Liver (tissue), 9 donors: Measurements from ENCODE around the gene PPID. TPM values are rescaled to one million over a fixed set of nuclear protein-coding genes. Genes with fewer than 3 reads are reported as not detected.
A peak's percentile ranks its signal among the peaks of the same experiment; 100 is the strongest.

Experiments used
- DNase-seq: peaks from one replicate; pipeline ENCODE4 v3.0.0-alpha.2; 2017; ENCODE audit warnings: low spot score
- H3K27ac ChIP-seq, 2 donors: one replicate each; pipeline ENCODE4 v1.7.0; 2013; ENCODE audit warnings: inconsistent platforms in 2 of 2, low read length in 2 of 2, control low read depth in 1 of 2, low read depth in 1 of 2, mild to moderate bottlenecking in 1 of 2
- H3K27me3 ChIP-seq, 4 donors: one replicate each; pipeline versions ENCODE4 v1.6.1 to v1.7.0; 2013; ENCODE audit warnings: low read length in 3 of 4, inconsistent platforms in 1 of 4, mild to moderate bottlenecking in 1 of 4, moderate library complexity in 1 of 4; ENCODE audit not compliant: control insufficient read depth in 4 of 4, insufficient read depth in 4 of 4
- H3K36me3 ChIP-seq, 4 donors: one replicate each; pipeline versions ENCODE4 v1.6.1 to v1.7.0; 2013; ENCODE audit warnings: low read length in 3 of 4, mild to moderate bottlenecking in 3 of 4, low read depth in 1 of 4, moderate library complexity in 1 of 4; ENCODE audit not compliant: control insufficient read depth in 4 of 4, insufficient read depth in 3 of 4
- H3K4me1 ChIP-seq, 4 donors: one replicate each; pipeline versions ENCODE4 v1.6.1 to v1.7.0; 2013; ENCODE audit warnings: low read length in 3 of 4, mild to moderate bottlenecking in 3 of 4, moderate library complexity in 1 of 4; ENCODE audit not compliant: control insufficient read depth in 4 of 4, insufficient read depth in 4 of 4
- H3K4me3 ChIP-seq, 3 donors: one replicate each; pipeline versions ENCODE4 v1.6.1 to v1.7.0; 2013; ENCODE audit warnings: low read length in 3 of 3, control low read depth in 1 of 3, low read depth in 1 of 3, mild to moderate bottlenecking in 1 of 3
- H3K9ac ChIP-seq, 2 donors: one replicate each; pipeline ENCODE4 v1.7.0; 2013; ENCODE audit warnings: low read length in 2 of 2, mild to moderate bottlenecking in 2 of 2, moderate library complexity in 2 of 2, control low read depth in 1 of 2, low read depth in 1 of 2
- H3K9me3 ChIP-seq, 4 donors: one replicate each; pipeline versions ENCODE4 v1.6.1 to v1.7.0; 2013; ENCODE audit warnings: low read length in 3 of 4; ENCODE audit not compliant: control insufficient read depth in 4 of 4
- EGR1 ChIP-seq, 2 donors: IDR thresholded peaks; 2 replicates each; pipeline ENCODE4 v1.6.1; 2016 to 2018; ENCODE audit warnings: antibody characterized with exemption in 2 of 2, low read depth in 2 of 2
- FOXA1 ChIP-seq: IDR thresholded peaks from 2 replicates; pipeline ENCODE4 v1.6.1; 2016; ENCODE audit warnings: antibody characterized with exemption
- FOXA2 ChIP-seq: IDR thresholded peaks from 2 replicates; pipeline ENCODE4 v1.6.1; 2016; ENCODE audit warnings: antibody characterized with exemption
- GABPA ChIP-seq, 2 donors: IDR thresholded peaks in 1 of 2; conservative IDR thresholded peaks in 1 of 2; 2 replicates each; pipeline ENCODE4 v1.6.1; 2016; ENCODE audit warnings: antibody characterized with exemption in 2 of 2, mild to moderate bottlenecking in 1 of 2, moderate library complexity in 1 of 2
- HNF4A ChIP-seq, 2 donors: conservative IDR thresholded peaks; 2 replicates each; pipeline ENCODE4 v1.6.1; 2016; ENCODE audit warnings: antibody characterized with exemption in 2 of 2, mild to moderate bottlenecking in 2 of 2
- HNF4G ChIP-seq: IDR thresholded peaks from 2 replicates; pipeline ENCODE4 v1.6.1; 2016; ENCODE audit warnings: antibody characterized with exemption
- JUND ChIP-seq, 2 donors: IDR thresholded peaks; 2 replicates each; pipeline ENCODE4 v1.6.1; 2016; ENCODE audit warnings: antibody characterized with exemption in 2 of 2
- NR2F2 ChIP-seq: IDR thresholded peaks from 2 replicates; pipeline ENCODE4 v1.6.1; 2016; ENCODE audit warnings: antibody characterized with exemption
- RAD21 ChIP-seq, 2 donors: IDR thresholded peaks; 2 replicates each; pipeline ENCODE4 v1.6.1; 2016; ENCODE audit warnings: antibody characterized with exemption in 2 of 2, mild to moderate bottlenecking in 2 of 2
- RXRA ChIP-seq, 2 donors: IDR thresholded peaks; 2 replicates each; pipeline ENCODE4 v1.6.1; 2017 to 2018; ENCODE audit warnings: antibody characterized with exemption in 2 of 2, mild to moderate bottlenecking in 1 of 2
- SP1 ChIP-seq: IDR thresholded peaks from 2 replicates; pipeline ENCODE4 v1.6.1; 2018; ENCODE audit warnings: antibody characterized with exemption, mild to moderate bottlenecking
- TAF1 ChIP-seq: conservative IDR thresholded peaks from 2 replicates; pipeline ENCODE4 v1.6.1; 2016; ENCODE audit warnings: antibody characterized with exemption, mild to moderate bottlenecking
- YY1 ChIP-seq: IDR thresholded peaks from 2 replicates; pipeline ENCODE4 v1.6.1; 2016; ENCODE audit warnings: antibody characterized with exemption, mild to moderate bottlenecking
- WGBS: extraction: QIAGEN DNeasy Blood & Tissue Kit; methylation state at CpG from one replicate; pipeline ENCODE4 v1.1.7; 2013; 5-methylcytosine and 5-hydroxymethylcytosine counted together
- polyA plus RNA-seq, 2 donors: library from polyadenylated mRNA; stranded (reverse) in 1 of 2; unstranded in 1 of 2; fragments of 200-250 nt in 1 of 2; fragments of >200 nt in 1 of 2; fragmentation: Nextera tagmentation in 1 of 2; extraction: Ambion mirVana in 1 of 2; gene quantifications; one replicate each; pipeline versions ENCODE4 v1.2.1 to v1.2.3, GENCODE V29; 2013 to 2015
- total RNA-seq, 2 donors: library from RNA; depleted of rRNA; stranded (reverse); fragments of >200 nt; gene quantifications; one replicate each; pipeline ENCODE4 v1.2.3, GENCODE V29; 2014
- TF ChIP-seq, protein P1 (sequence below): IDR thresholded peaks from 2 replicates; pipeline ENCODE4 v1.6.1; 2016; ENCODE audit warnings: antibody characterized with exemption
- TF ChIP-seq, protein P2 (sequence below): fragments of 150-350 bp; IDR thresholded peaks from 2 replicates; pipeline ENCODE4 v1.5.1; 2017; ENCODE audit warnings: improper control_type of control experiment, low read depth, low read length; ENCODE audit not compliant: missing input control
- TF ChIP-seq, protein P3 (sequence below): IDR thresholded peaks from 2 replicates; pipeline ENCODE4 v1.6.1; 2016; ENCODE audit warnings: antibody characterized with exemption
- TF ChIP-seq, protein P4 (sequence below): IDR thresholded peaks from 2 replicates; pipeline ENCODE4 v1.6.1; 2016; ENCODE audit warnings: antibody characterized with exemption, mild to moderate bottlenecking
- TF ChIP-seq, protein P5 (sequence below): IDR thresholded peaks from 2 replicates; pipeline ENCODE4 v1.6.1; 2016; ENCODE audit warnings: antibody characterized with exemption
- donor health status: healthy.
- donor health status: healthy.
- donor health status: healthy.
- donor health status: healthy.
- donor health status: healthy.

PPID gene
- total RNA-seq, result 10 to 100 TPM; 14.8 to 16.7 TPM
- 10 to 100 TPM; 15.1 to 53.6 TPM for polyA plus RNA-seq

DNA sequence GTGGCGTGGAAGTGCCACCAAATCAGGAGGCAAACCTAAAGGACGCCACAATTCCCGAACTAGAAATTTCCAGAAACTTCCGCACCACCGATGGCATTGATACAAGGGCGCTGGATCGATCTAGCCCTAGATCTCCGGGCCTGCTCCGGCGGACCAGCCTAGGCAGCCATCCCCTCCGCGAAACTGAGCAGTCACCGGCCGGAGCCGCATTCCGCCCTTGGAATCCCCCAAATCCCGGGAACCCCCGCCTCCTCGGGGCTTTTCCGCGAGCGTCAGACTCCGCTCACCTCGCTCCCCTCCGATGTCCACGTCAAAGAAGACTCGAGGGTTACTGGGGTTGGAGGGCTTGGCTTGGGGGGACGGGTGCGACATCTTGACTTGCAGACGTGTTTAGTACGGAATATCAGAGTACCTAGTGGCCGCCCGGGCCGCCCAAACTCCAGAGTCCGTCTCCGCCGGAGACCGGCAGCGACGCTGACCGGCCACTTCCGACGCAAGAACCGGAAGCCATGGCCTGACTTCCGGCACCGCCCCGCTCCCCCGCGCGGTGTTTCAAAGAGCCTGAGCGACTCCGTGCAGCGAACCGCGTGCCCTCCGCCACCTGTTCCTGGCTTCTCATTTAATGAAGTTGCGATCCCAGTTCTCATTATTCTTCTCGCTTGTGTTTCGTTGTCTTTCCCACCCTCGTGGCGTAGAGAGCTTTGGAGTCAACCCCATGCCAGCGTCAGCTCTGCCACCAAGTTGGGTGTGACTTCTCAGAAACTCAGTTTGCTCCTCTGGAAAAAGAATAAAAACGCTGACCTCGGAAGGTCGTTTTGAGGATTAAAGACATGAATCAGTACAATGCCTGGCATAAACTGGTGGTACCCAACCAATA lies at the start of gene PPID:
PPID (minus strand) TSS at position 480 of the 877 bp plus-strand sequence; CDS start at position 372, 108 bp downstream.
- Histone ChIP-seq H3K9me3 (no peaks in the 10 kb centered on the region), H3K27me3 (no peaks in the 10 kb centered on the region), H3K36me3 (peaks cover 0 to 23% (median 18%) of the 10 kb centered on the region in 4 donors), H3K9ac (peak within 1 kb of the TSS; percentile 63 to 88), H3K4me3 (peak within 1 kb of the TSS; percentile 75 to 93 (median 89)), H3K4me1 (peaks cover 0 to 18% (median 6%) of the 10 kb centered on the region in 4 donors), H3K27ac (peak within 1 kb of the TSS; percentile 81 to 90)
- TF ChIP-seq, protein P1, sequence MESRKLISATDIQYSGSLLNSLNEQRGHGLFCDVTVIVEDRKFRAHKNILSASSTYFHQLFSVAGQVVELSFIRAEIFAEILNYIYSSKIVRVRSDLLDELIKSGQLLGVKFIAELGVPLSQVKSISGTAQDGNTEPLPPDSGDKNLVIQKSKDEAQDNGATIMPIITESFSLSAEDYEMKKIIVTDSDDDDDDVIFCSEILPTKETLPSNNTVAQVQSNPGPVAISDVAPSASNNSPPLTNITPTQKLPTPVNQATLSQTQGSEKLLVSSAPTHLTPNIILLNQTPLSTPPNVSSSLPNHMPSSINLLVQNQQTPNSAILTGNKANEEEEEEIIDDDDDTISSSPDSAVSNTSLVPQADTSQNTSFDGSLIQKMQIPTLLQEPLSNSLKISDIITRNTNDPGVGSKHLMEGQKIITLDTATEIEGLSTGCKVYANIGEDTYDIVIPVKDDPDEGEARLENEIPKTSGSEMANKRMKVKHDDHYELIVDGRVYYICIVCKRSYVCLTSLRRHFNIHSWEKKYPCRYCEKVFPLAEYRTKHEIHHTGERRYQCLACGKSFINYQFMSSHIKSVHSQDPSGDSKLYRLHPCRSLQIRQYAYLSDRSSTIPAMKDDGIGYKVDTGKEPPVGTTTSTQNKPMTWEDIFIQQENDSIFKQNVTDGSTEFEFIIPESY, result peak; percentile 36
- peak; percentile 44 for TF ChIP-seq SP1
- TF ChIP-seq NR2F2, result peak; percentile 5
- TF ChIP-seq HNF4G, result no peak
- TF ChIP-seq, protein P2, sequence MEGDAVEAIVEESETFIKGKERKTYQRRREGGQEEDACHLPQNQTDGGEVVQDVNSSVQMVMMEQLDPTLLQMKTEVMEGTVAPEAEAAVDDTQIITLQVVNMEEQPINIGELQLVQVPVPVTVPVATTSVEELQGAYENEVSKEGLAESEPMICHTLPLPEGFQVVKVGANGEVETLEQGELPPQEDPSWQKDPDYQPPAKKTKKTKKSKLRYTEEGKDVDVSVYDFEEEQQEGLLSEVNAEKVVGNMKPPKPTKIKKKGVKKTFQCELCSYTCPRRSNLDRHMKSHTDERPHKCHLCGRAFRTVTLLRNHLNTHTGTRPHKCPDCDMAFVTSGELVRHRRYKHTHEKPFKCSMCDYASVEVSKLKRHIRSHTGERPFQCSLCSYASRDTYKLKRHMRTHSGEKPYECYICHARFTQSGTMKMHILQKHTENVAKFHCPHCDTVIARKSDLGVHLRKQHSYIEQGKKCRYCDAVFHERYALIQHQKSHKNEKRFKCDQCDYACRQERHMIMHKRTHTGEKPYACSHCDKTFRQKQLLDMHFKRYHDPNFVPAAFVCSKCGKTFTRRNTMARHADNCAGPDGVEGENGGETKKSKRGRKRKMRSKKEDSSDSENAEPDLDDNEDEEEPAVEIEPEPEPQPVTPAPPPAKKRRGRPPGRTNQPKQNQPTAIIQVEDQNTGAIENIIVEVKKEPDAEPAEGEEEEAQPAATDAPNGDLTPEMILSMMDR, result no peak
- TF ChIP-seq YY1, result peak; percentile 92
- TF ChIP-seq, protein P3, sequence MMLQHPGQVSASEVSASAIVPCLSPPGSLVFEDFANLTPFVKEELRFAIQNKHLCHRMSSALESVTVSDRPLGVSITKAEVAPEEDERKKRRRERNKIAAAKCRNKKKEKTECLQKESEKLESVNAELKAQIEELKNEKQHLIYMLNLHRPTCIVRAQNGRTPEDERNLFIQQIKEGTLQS, result no peak
- peak; percentile 81 for TF ChIP-seq TAF1
- TF ChIP-seq RXRA (IDR thresholded peaks at IDR 0.05), result no peak
- TF ChIP-seq, protein P4, sequence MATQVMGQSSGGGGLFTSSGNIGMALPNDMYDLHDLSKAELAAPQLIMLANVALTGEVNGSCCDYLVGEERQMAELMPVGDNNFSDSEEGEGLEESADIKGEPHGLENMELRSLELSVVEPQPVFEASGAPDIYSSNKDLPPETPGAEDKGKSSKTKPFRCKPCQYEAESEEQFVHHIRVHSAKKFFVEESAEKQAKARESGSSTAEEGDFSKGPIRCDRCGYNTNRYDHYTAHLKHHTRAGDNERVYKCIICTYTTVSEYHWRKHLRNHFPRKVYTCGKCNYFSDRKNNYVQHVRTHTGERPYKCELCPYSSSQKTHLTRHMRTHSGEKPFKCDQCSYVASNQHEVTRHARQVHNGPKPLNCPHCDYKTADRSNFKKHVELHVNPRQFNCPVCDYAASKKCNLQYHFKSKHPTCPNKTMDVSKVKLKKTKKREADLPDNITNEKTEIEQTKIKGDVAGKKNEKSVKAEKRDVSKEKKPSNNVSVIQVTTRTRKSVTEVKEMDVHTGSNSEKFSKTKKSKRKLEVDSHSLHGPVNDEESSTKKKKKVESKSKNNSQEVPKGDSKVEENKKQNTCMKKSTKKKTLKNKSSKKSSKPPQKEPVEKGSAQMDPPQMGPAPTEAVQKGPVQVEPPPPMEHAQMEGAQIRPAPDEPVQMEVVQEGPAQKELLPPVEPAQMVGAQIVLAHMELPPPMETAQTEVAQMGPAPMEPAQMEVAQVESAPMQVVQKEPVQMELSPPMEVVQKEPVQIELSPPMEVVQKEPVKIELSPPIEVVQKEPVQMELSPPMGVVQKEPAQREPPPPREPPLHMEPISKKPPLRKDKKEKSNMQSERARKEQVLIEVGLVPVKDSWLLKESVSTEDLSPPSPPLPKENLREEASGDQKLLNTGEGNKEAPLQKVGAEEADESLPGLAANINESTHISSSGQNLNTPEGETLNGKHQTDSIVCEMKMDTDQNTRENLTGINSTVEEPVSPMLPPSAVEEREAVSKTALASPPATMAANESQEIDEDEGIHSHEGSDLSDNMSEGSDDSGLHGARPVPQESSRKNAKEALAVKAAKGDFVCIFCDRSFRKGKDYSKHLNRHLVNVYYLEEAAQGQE, result peak; percentile 81
- TF ChIP-seq EGR1 (IDR thresholded peaks at IDR 0.05; ENCODE audit: low read depth in 2 of 2), result peak; percentile 36 to 61
- TF ChIP-seq HNF4A (conservative IDR thresholded peaks at IDR 0.05), result peak; percentile 52 to 84
- no peak for TF ChIP-seq FOXA2
- TF ChIP-seq, protein P5, sequence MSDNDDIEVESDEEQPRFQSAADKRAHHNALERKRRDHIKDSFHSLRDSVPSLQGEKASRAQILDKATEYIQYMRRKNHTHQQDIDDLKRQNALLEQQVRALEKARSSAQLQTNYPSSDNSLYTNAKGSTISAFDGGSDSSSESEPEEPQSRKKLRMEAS, result peak; percentile 93
- TF ChIP-seq JUND (IDR thresholded peaks at IDR 0.05), result no peak
- no peak for TF ChIP-seq FOXA1
- peak; percentile 91 to 97 for TF ChIP-seq GABPA (IDR thresholded peaks at IDR 0.05 in 1 of 2, conservative IDR thresholded peaks at IDR 0.05 in 1 of 2)
- TF ChIP-seq RAD21 (IDR thresholded peaks at IDR 0.05), result peak in 1 of 2 donors; percentile 42
- peak; percentile 90 for DNase-seq
- under 1% methylated on average over 65 of the region's 65 CpGs for WGBS
